Sigmoid colon (tissue), 7 donors: Measurements from ENCODE around the gene FOXQ1. TPM values are rescaled to one million over a fixed set of nuclear protein-coding genes. Genes with fewer than 3 reads are reported as not detected.

Source experiments
- DNase-seq: peaks from one replicate; pipeline ENCODE4 v3.0.0-alpha.2; 2019
- H3K27ac ChIP-seq, 4 donors: fragments of 200-600 bp; sonication (generic); one replicate each; pipeline ENCODE4 v1.5.1; 2016 to 2019; ENCODE audit warnings: mild to moderate bottlenecking in 1 of 4
- H3K27me3 ChIP-seq, 3 donors: fragments of 200-600 bp; sonication (generic); one replicate each; pipeline ENCODE4 v1.5.1; 2019; ENCODE audit warnings: mild to moderate bottlenecking in 1 of 3
- H3K36me3 ChIP-seq, 4 donors: fragments of 200-600 bp; sonication (generic); one replicate each; pipeline ENCODE4 v1.5.1; 2016 to 2019
- H3K4me1 ChIP-seq, 4 donors: fragments of 200-600 bp; sonication (generic); one replicate each; pipeline ENCODE4 v1.5.1; 2017 to 2019
- H3K4me3 ChIP-seq, 4 donors: fragments of 200-600 bp; sonication (generic); one replicate each; pipeline ENCODE4 v1.5.1; 2017 to 2019; ENCODE audit warnings: mild to moderate bottlenecking in 2 of 4, moderate library complexity in 1 of 4
- H3K9me3 ChIP-seq, 4 donors: fragments of 200-600 bp in 3 of 4; sonication (generic) in 3 of 4; one replicate each; pipeline versions ENCODE4 v1.5.1 to v1.6.1; 2013 to 2019
- EP300 ChIP-seq, 4 donors: sonication (generic); formaldehyde crosslinking; IDR thresholded peaks; one replicate each; pipeline ENCODE4 v1.6.1; 2017; ENCODE audit warnings: antibody characterized with exemption in 4 of 4
- POLR2A ChIP-seq, 2 donors: fragments of 450-650 bp; IDR thresholded peaks; one replicate each; pipeline ENCODE4 v1.6.1; 2016; ENCODE audit warnings: antibody characterized with exemption in 2 of 2, mild to moderate bottlenecking in 2 of 2, moderate library complexity in 2 of 2
- POLR2AphosphoS5 ChIP-seq, 4 donors: sonication (generic); formaldehyde crosslinking; IDR thresholded peaks; one replicate each; pipeline ENCODE4 v1.6.1; 2017; ENCODE audit warnings: antibody characterized with exemption in 4 of 4
- WGBS, 2 donors: extraction: QIAGEN DNeasy Blood & Tissue Kit; methylation state at CpG; one replicate each; pipeline ENCODE4 v1.1.7; 2013; 5-methylcytosine and 5-hydroxymethylcytosine counted together
- intact Hi-C: fragments of 100-400 bp; cut with DNase I; formaldehyde crosslinking; loops from one replicate; pipeline ENCODE4 v1.15.1; 2023
- polyA plus RNA-seq, 3 donors: library from polyadenylated mRNA; stranded (reverse); fragments of 200-250 nt; gene quantifications; one replicate each; pipeline ENCODE4 v1.2.3, GENCODE V29; 2013
- total RNA-seq, 4 donors: library from RNA; depleted of rRNA; stranded (reverse); fragments of >200 nt; gene quantifications; one replicate each; pipeline ENCODE4 v1.1.0, GENCODE V29; 2016
- TF ChIP-seq, protein P1 (sequence below), 4 experiments: fragments of 450-650 bp in 3 of 4; fragments of 200-600 bp in 1 of 4; IDR thresholded peaks; one replicate each; pipeline ENCODE4 v1.5.1; 2016 to 2019; ENCODE audit warnings: antibody characterized with exemption in 4 of 4, mild to moderate bottlenecking in 3 of 4, moderate library complexity in 2 of 4
- donor health status: healthy with polysubstance abuse.
- donor health status: Bipolar disorder and iron deficiency.
- donor health status: healthy.

The FOXQ1 gene
- total and polyA plus RNA-seq, 7 donors: 0.33 to 0.60 (median 0.34) TPM; not detected in 4

- TF ChIP-seq, protein P1, sequence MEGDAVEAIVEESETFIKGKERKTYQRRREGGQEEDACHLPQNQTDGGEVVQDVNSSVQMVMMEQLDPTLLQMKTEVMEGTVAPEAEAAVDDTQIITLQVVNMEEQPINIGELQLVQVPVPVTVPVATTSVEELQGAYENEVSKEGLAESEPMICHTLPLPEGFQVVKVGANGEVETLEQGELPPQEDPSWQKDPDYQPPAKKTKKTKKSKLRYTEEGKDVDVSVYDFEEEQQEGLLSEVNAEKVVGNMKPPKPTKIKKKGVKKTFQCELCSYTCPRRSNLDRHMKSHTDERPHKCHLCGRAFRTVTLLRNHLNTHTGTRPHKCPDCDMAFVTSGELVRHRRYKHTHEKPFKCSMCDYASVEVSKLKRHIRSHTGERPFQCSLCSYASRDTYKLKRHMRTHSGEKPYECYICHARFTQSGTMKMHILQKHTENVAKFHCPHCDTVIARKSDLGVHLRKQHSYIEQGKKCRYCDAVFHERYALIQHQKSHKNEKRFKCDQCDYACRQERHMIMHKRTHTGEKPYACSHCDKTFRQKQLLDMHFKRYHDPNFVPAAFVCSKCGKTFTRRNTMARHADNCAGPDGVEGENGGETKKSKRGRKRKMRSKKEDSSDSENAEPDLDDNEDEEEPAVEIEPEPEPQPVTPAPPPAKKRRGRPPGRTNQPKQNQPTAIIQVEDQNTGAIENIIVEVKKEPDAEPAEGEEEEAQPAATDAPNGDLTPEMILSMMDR (IDR thresholded peaks at IDR 0.05): no peak
- no peak for TF ChIP-seq POLR2A (IDR thresholded peaks at IDR 0.05)
- TF ChIP-seq POLR2AphosphoS5 (IDR thresholded peaks at IDR 0.05): no peak
- TF ChIP-seq EP300 (IDR thresholded peaks at IDR 0.05): no peak
- Histone ChIP-seq H3K36me3 (no peaks in the 10 kb centered on the region), H3K27ac (peak overlapping the region in 1 of 4 donors; percentile 84), H3K27me3 (peaks cover 20 to 63% (median 48%) of the 10 kb centered on the region in 3 donors), H3K4me1 (peaks cover 0 to 33% (median 29%) of the 10 kb centered on the region in 4 donors), H3K4me3 (peak overlapping the region in 3 of 4 donors; percentile 40 to 49 (median 43)), H3K9me3 (peaks cover 0 to 4% (median under 1%) of the 10 kb centered on the region in 4 donors)
- intact Hi-C loops: no loop called here
- WGBS, 2 donors: 7 to 10% methylated on average over 43 of the region's 43 CpGs
- DNase-seq: no peak
These were observed 1.1 kb upstream of the FOXQ1 start for GRCh38 chr6:1310628-1311399.

DNA sequence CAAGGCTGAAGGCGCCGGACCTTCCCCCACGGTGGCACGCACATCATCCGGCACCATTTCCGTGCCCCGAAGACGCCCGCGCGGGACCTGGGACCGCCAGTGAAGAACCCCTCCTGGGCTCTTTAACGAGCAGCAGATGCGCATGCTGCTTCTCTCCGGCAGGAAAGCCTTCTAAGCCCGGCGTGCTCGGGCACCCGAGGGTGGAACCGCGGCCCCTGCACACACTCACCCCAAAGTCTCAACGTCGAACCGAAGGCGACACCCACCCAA, 240 bp downstream of the FOXQ1 start:
- intact Hi-C loops: no loop called here
- Histone ChIP-seq H3K9me3 (no peaks in the 10 kb centered on the region), H3K27me3 (peaks cover 20 to 71% (median 50%) of the 10 kb centered on the region in 3 donors), H3K4me3 (peak overlapping the region; percentile 28 to 49 (median 42)), H3K36me3 (no peaks in the 10 kb centered on the region), H3K4me1 (peaks cover 0 to 41% (median 32%) of the 10 kb centered on the region in 4 donors), H3K27ac (peak overlapping the region in 2 of 4 donors; percentile 8 to 84)
- TF ChIP-seq POLR2AphosphoS5 (IDR thresholded peaks at IDR 0.05) (no peak), POLR2A (IDR thresholded peaks at IDR 0.05) (no peak), EP300 (IDR thresholded peaks at IDR 0.05) (no peak)
- TF ChIP-seq, protein P1 (IDR thresholded peaks at IDR 0.05): no peak
- 1 to 2% methylated on average over 25 of the region's 25 CpGs for WGBS, 2 donors
- DNase-seq: no peak

DNA sequence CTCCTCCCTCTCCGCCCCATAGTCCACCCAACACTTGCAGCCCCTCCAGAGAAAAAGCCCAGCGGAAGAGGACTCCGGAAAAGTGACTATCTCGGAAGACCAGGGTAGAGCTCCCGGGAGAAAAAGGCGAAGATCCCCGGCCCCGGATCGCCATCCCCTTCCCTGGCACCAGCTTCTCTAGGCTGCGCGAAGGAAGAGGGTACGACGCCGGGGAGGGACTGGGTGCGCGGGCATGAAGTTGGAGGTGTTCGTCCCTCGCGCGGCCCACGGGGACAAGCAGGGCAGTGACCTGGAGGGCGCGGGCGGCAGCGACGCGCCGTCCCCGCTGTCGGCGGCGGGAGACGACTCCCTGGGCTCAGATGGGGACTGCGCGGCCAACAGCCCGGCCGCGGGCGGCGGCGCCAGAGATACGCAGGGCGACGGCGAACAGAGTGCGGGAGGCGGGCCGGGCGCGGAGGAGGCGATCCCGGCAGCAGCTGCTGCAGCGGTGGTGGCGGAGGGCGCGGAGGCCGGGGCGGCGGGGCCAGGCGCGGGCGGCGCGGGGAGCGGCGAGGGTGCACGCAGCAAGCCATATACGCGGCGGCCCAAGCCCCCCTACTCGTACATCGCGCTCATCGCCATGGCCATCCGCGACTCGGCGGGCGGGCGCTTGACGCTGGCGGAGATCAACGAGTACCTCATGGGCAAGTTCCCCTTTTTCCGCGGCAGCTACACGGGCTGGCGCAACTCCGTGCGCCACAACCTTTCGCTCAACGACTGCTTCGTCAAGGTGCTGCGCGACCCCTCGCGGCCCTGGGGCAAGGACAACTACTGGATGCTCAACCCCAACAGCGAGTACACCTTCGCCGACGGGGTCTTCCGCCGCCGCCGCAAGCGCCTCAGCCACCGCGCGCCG, 822 bp downstream of the FOXQ1 start:
- H3K27ac ChIP-seq: peak overlapping the region in 3 of 4 donors; percentile 8 to 84 (median 33)
- H3K36me3 ChIP-seq: no peaks in the 10 kb centered on the region
- TF ChIP-seq EP300 (IDR thresholded peaks at IDR 0.05) (no peak), POLR2AphosphoS5 (IDR thresholded peaks at IDR 0.05) (no peak), POLR2A (IDR thresholded peaks at IDR 0.05) (no peak)
- TF ChIP-seq, protein P1 (IDR thresholded peaks at IDR 0.05): no peak
- 2% methylated on average over 109 of the region's 109 CpGs for WGBS, 2 donors
- intact Hi-C loops: no loop called here
- peaks cover 20 to 71% (median 50%) of the 10 kb centered on the region in 3 donors for H3K27me3 ChIP-seq
- DNase-seq: no peak
- H3K4me1 ChIP-seq: peaks cover 0 to 41% (median 32%) of the 10 kb centered on the region in 4 donors
- H3K4me3 ChIP-seq: peak overlapping the region; percentile 28 to 49 (median 42)
- H3K9me3 ChIP-seq: no peaks in the 10 kb centered on the region

DNA sequence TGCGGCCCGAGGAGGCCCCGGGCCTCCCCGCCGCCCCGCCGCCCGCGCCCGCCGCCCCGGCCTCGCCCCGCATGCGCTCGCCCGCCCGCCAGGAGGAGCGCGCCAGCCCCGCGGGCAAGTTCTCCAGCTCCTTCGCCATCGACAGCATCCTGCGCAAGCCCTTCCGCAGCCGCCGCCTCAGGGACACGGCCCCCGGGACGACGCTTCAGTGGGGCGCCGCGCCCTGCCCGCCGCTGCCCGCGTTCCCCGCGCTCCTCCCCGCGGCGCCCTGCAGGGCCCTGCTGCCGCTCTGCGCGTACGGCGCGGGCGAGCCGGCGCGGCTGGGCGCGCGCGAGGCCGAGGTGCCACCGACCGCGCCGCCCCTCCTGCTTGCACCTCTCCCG, 1.5 kb downstream of the FOXQ1 start:
- peak overlapping the region; percentile 18 to 49 (median 42) for H3K4me3 ChIP-seq
- intact Hi-C loops: no loop called here
- H3K4me1 ChIP-seq: peaks cover 0 to 41% (median 32%) of the 10 kb centered on the region in 4 donors
- H3K9me3 ChIP-seq: no peaks in the 10 kb centered on the region
- no peaks in the 10 kb centered on the region for H3K36me3 ChIP-seq
- DNase-seq: no peak
- TF ChIP-seq, protein P1 (IDR thresholded peaks at IDR 0.05): no peak
- TF ChIP-seq EP300 (IDR thresholded peaks at IDR 0.05) (no peak), POLR2A (IDR thresholded peaks at IDR 0.05) (no peak), POLR2AphosphoS5 (IDR thresholded peaks at IDR 0.05) (no peak)
- H3K27me3 ChIP-seq: peaks cover 20 to 71% (median 50%) of the 10 kb centered on the region in 3 donors
- 2 to 3% methylated on average over 64 of the region's 64 CpGs for WGBS, 2 donors
- H3K27ac ChIP-seq: peak overlapping the region in 1 of 4 donors; percentile 84
